Lung (tissue), 12 donors: ENCODE results near the gene C3. TPM values are rescaled to one million over a fixed set of nuclear protein-coding genes. Genes with fewer than 3 reads are reported as not detected.

Source experiments
- ATAC-seq: fragments of 200-7000 bp; cut with Tn5 transposase; one replicate; pipeline ENCODE4 v1.9.1; 2020; ENCODE audit warnings: moderate number of reproducible peaks; ENCODE audit not compliant: insufficient read depth, low FRiP score
- DNase-seq, 3 donors: peaks; one replicate each; pipeline ENCODE4 v3.0.0-alpha.2; 2013 to 2017
- H3K27ac ChIP-seq, 2 donors: one replicate each; pipeline ENCODE4 v1.5.1; 2013; ENCODE audit warnings: mild to moderate bottlenecking in 2 of 2, moderate library complexity in 2 of 2, control low read depth in 1 of 2, inconsistent platforms in 1 of 2, low read depth in 1 of 2, low read length in 1 of 2
- H3K27me3 ChIP-seq, 3 donors: one replicate each; pipeline ENCODE4 v1.5.1; 2013; ENCODE audit warnings: low read length in 2 of 3; ENCODE audit not compliant: control insufficient read depth in 3 of 3, insufficient read depth in 3 of 3
- H3K36me3 ChIP-seq, 4 donors: one replicate each; pipeline ENCODE4 v1.5.1; 2013; ENCODE audit warnings: low read length in 4 of 4, mild to moderate bottlenecking in 1 of 4, moderate library complexity in 1 of 4; ENCODE audit not compliant: control insufficient read depth in 4 of 4, insufficient read depth in 4 of 4
- H3K4me1 ChIP-seq, 5 donors: one replicate each; pipeline ENCODE4 v1.5.1; 2013; ENCODE audit warnings: low read length in 5 of 5, mild to moderate bottlenecking in 2 of 5, moderate library complexity in 1 of 5; ENCODE audit not compliant: control insufficient read depth in 5 of 5, insufficient read depth in 5 of 5
- H3K4me3 ChIP-seq: one replicate; pipeline ENCODE4 v1.5.1; 2013; ENCODE audit warnings: mild to moderate bottlenecking, control low read depth, moderate library complexity
- H3K9ac ChIP-seq, 2 donors: one replicate each; pipeline ENCODE4 v1.5.1; 2013; ENCODE audit warnings: low read length in 2 of 2, control low read depth in 1 of 2; ENCODE audit not compliant: insufficient read depth in 1 of 2
- H3K9me3 ChIP-seq, 4 donors: one replicate each; pipeline ENCODE4 v1.5.1; 2013; ENCODE audit warnings: low read length in 3 of 4, mild to moderate bottlenecking in 1 of 4, moderate library complexity in 1 of 4; ENCODE audit not compliant: control insufficient read depth in 4 of 4, insufficient read depth in 3 of 4
- WGBS, 2 donors: extraction: QIAGEN DNeasy Blood & Tissue Kit; methylation state at CpG; one replicate each; pipeline ENCODE4 v1.1.7; 2013; 5-methylcytosine and 5-hydroxymethylcytosine counted together
- polyA plus RNA-seq, 2 donors: library from polyadenylated mRNA; stranded (reverse); fragments of 200-250 nt; gene quantifications; one replicate each; pipeline ENCODE4 v1.2.1, GENCODE V29; 2013
- total RNA-seq, 2 donors: library from RNA; depleted of rRNA in 1 of 2; stranded (reverse); fragments of >200 nt in 1 of 2; gene quantifications; one replicate each; pipeline ENCODE4 v1.2.1, GENCODE V29; 2014 to 2021
- TF ChIP-seq, protein P1 (sequence below): IDR thresholded peaks from 2 replicates; pipeline ENCODE4 v1.5.1; 2012; ENCODE audit warnings: mild to moderate bottlenecking; ENCODE audit errors: control extremely low read depth, extremely low read depth
- donor health status: control.
- donor health status: control.
- donor health status: Bipolar disorder and iron deficiency.
- donor health status: healthy.
- donor health status: DM: yes; HTN: yes; CAD: no.

C3 gene
- total and polyA plus RNA-seq, 4 donors, result 613 to 1,612 (median 1,252) TPM

DNA sequence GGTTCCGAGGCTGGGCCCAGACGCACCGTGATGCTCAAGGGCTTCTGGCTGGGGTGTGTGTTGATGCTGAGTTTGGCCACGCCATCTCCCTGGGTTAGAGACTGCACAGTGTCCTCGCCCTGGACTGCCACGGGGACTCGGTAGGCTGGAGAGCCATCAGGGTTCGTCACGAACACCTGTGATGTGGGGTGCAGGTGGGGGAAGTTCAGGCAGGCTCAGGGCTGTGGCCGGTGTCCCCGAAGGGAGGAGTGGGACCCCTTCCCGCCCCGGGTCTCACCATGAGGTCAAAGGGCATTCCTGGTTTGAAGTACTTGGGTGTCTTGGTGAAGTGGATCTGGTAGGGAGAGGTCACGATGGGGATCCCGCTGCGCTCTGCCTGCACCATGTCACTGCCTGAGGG is 8.2 kb downstream of the C3 start:
- H3K27me3 ChIP-seq, result peaks cover 0 to 29% (median 16%) of the 10 kb centered on the region in 3 donors
- peaks cover 0 to 8% (median under 1%) of the 10 kb centered on the region in 4 donors for H3K36me3 ChIP-seq
- H3K27ac ChIP-seq, result no peak overlapping the region
- ATAC-seq (no peak), DNase-seq (no peak)
- TF ChIP-seq, protein P1, sequence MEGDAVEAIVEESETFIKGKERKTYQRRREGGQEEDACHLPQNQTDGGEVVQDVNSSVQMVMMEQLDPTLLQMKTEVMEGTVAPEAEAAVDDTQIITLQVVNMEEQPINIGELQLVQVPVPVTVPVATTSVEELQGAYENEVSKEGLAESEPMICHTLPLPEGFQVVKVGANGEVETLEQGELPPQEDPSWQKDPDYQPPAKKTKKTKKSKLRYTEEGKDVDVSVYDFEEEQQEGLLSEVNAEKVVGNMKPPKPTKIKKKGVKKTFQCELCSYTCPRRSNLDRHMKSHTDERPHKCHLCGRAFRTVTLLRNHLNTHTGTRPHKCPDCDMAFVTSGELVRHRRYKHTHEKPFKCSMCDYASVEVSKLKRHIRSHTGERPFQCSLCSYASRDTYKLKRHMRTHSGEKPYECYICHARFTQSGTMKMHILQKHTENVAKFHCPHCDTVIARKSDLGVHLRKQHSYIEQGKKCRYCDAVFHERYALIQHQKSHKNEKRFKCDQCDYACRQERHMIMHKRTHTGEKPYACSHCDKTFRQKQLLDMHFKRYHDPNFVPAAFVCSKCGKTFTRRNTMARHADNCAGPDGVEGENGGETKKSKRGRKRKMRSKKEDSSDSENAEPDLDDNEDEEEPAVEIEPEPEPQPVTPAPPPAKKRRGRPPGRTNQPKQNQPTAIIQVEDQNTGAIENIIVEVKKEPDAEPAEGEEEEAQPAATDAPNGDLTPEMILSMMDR, result no peak
- no peaks in the 10 kb centered on the region for H3K9me3 ChIP-seq
- no peak overlapping the region for H3K9ac ChIP-seq
- 92 to 96% methylated on average over 16 of the region's 16 CpGs for WGBS, 2 donors
- H3K4me1 ChIP-seq, result no peaks in the 10 kb centered on the region
- no peak overlapping the region for H3K4me3 ChIP-seq

DNA sequence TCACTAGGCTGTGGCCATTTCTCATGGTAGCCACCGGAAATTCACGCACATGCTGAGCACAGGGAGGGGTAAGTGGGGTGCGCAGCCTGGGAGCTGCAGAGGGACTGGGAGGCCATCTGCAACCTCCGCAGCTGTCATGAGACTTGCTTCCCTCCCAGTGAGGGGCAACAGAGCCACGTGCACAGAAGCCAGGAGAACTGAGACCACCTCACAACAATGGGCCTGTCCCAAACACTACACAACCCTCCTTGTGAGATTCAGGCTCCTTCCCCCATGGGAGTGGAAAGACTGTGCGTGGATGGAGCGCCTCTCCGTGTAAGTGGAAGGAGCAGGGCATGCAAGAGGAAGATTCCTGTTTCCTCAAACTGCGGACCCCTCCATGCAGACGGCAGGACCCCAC is 8.8 kb downstream of the C3 start:
- Histone ChIP-seq H3K27ac (no peak overlapping the region), H3K4me1 (no peaks in the 10 kb centered on the region), H3K36me3 (peaks cover 0 to 8% (median 0%) of the 10 kb centered on the region in 4 donors), H3K9me3 (no peaks in the 10 kb centered on the region), H3K9ac (no peak overlapping the region), H3K4me3 (no peak overlapping the region), H3K27me3 (peaks cover 0 to 29% (median 16%) of the 10 kb centered on the region in 3 donors)
- no peak for DNase-seq
- WGBS, 2 donors, result 78 to 80% methylated on average over 10 of the region's 10 CpGs
- TF ChIP-seq, protein P1, result no peak
- ATAC-seq, result no peak

DNA sequence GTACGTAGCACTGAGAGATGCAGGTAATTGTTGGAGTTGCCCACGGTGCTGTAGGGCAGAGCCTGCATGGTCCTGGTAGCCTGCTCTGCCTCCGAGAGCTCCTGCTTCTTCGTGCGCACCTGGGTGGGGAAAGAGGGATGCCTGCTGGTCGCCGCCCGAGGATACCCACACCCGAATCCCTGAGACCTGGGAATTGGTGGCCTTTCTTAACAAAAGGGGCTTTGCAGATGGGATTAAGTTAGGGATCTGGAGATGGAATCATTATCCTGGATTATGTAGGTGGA is 9.4 kb downstream of the C3 start:
- H3K36me3 ChIP-seq, result peaks cover 0 to 8% (median 0%) of the 10 kb centered on the region in 4 donors
- TF ChIP-seq, protein P1, result no peak
- ATAC-seq, result no peak
- H3K9me3 ChIP-seq, result no peaks in the 10 kb centered on the region
- H3K27me3 ChIP-seq, result peaks cover 0 to 29% (median 16%) of the 10 kb centered on the region in 3 donors
- no peak for DNase-seq
- no peak overlapping the region for H3K9ac ChIP-seq
- no peak overlapping the region for H3K27ac ChIP-seq
- H3K4me1 ChIP-seq, result no peaks in the 10 kb centered on the region
- WGBS, 2 donors, result 51 to 67% methylated on average over 9 of the region's 9 CpGs
- H3K4me3 ChIP-seq, result no peak overlapping the region
